ENCODE results near the gene CYP2J2. TPM values are rescaled to one million over a fixed set of nuclear protein-coding genes. Genes with fewer than 3 reads are reported as not detected.

Gene CYP2J2
- polyA plus RNA-seq, 1 donor (not counting 4 experiments of a cell fraction or from before 2014, with no cell fraction given) = 6.7 TPM

- peak; percentile 39 for FAIRE-seq
- H3K4me2 ChIP-seq (ENCODE audit: control insufficient read depth, extremely low read depth, insufficient read depth, low read depth, low read length) = no peak overlapping the region
- H3K4me1 ChIP-seq (ENCODE audit: control insufficient read depth, extremely low read depth, insufficient read depth, low read length) = peaks cover 15% of the 10 kb centered on the region
- H3K27ac ChIP-seq (ENCODE audit: control insufficient read depth, insufficient read depth, low read length) = no peak overlapping the region
- H3K9me1 ChIP-seq (ENCODE audit: control insufficient read depth, extremely low read depth, insufficient read depth, low read length) = no peaks in the 10 kb centered on the region
- no peak for TF ChIP-seq CTCF (optimal IDR thresholded peaks at IDR 0.05 in 1 of 3, IDR thresholded peaks at IDR 0.05 in 1 of 3, conservative IDR thresholded peaks at IDR 0.05 in 1 of 3; ENCODE audit: extremely low read depth in 1 of 3, insufficient read depth in 2 of 3, low read length in 3 of 3)
- no peak for TF ChIP-seq EZH2 (IDR thresholded peaks at IDR 0.05; ENCODE audit: low read length)
- no peaks in the 10 kb centered on the region for H3K36me3 ChIP-seq (ENCODE audit: control insufficient read depth in 2 of 2, extremely low read depth in 1 of 2, insufficient read depth in 2 of 2, low read length in 2 of 2)
- no peaks in the 10 kb centered on the region for H4K20me1 ChIP-seq (ENCODE audit: control insufficient read depth, extremely low read depth, insufficient read depth, low read length)
- no peaks in the 10 kb centered on the region for H3K79me2 ChIP-seq (ENCODE audit: control insufficient read depth, insufficient read depth, low read length)
- no peaks in the 10 kb centered on the region for H3K27me3 ChIP-seq (ENCODE audit: control insufficient read depth, extremely low read depth, insufficient read depth, low read length)
- dilution Hi-C loops (cut with MboI; ENCODE audit: extremely low pct_ligation_motif_present, low sequenced_read_pairs) = no loop called here
- no peak for DNase-seq (ENCODE audit: low read depth, low spot score)
- no peaks in the 10 kb centered on the region for H3K9me3 ChIP-seq (ENCODE audit: control insufficient read depth, low read depth, low read length)
- H2AFZ ChIP-seq (ENCODE audit: control insufficient read depth, low read length) = no peak overlapping the region
- no peak overlapping the region for H3K4me3 ChIP-seq (ENCODE audit: control insufficient read depth in 2 of 3, extremely low read depth in 1 of 3, insufficient read depth in 2 of 3, low read depth in 1 of 3, low read length in 3 of 3)
- H3K9ac ChIP-seq (ENCODE audit: control insufficient read depth, extremely low read depth, insufficient read depth, low read length) = no peak overlapping the region
Observed at GRCh38 chr1:59917785-59918180, 8.8 kb downstream of the CYP2J2 start.

- H3K79me2 ChIP-seq (ENCODE audit: control insufficient read depth, insufficient read depth, low read length) = no peaks in the 10 kb centered on the region
Observed at GRCh38 chr1:59917026-59917784, 9.4 kb downstream of the CYP2J2 start.

More at GRCh38 chr1:59917026-59917784, 9.4 kb downstream of the CYP2J2 start:
- dilution Hi-C loops (cut with MboI; ENCODE audit: extremely low pct_ligation_motif_present, low sequenced_read_pairs) = no loop called here
- H3K36me3 ChIP-seq (ENCODE audit: control insufficient read depth in 2 of 2, extremely low read depth in 1 of 2, insufficient read depth in 2 of 2, low read length in 2 of 2) = no peaks in the 10 kb centered on the region
- no peak overlapping the region for H3K27ac ChIP-seq (ENCODE audit: control insufficient read depth, insufficient read depth, low read length)
- FAIRE-seq = no peak
- no peaks in the 10 kb centered on the region for H3K9me1 ChIP-seq (ENCODE audit: control insufficient read depth, extremely low read depth, insufficient read depth, low read length)
- no peaks in the 10 kb centered on the region for H4K20me1 ChIP-seq (ENCODE audit: control insufficient read depth, extremely low read depth, insufficient read depth, low read length)
- no peaks in the 10 kb centered on the region for H3K27me3 ChIP-seq (ENCODE audit: control insufficient read depth, extremely low read depth, insufficient read depth, low read length)
- no peak for DNase-seq (ENCODE audit: low read depth, low spot score)
- H3K4me3 ChIP-seq (ENCODE audit: control insufficient read depth in 2 of 3, extremely low read depth in 1 of 3, insufficient read depth in 2 of 3, low read depth in 1 of 3, low read length in 3 of 3) = no peak overlapping the region
- no peak overlapping the region for H3K9ac ChIP-seq (ENCODE audit: control insufficient read depth, extremely low read depth, insufficient read depth, low read length)
- TF ChIP-seq CTCF (optimal IDR thresholded peaks at IDR 0.05 in 1 of 3, IDR thresholded peaks at IDR 0.05 in 1 of 3, conservative IDR thresholded peaks at IDR 0.05 in 1 of 3; ENCODE audit: extremely low read depth in 1 of 3, insufficient read depth in 2 of 3, low read length in 3 of 3) (no peak), EZH2 (IDR thresholded peaks at IDR 0.05; ENCODE audit: low read length) (no peak)
- H3K4me2 ChIP-seq (ENCODE audit: control insufficient read depth, extremely low read depth, insufficient read depth, low read depth, low read length) = no peak overlapping the region
- no peak overlapping the region for H2AFZ ChIP-seq (ENCODE audit: control insufficient read depth, low read length)
- peaks cover 15% of the 10 kb centered on the region for H3K4me1 ChIP-seq (ENCODE audit: control insufficient read depth, extremely low read depth, insufficient read depth, low read length)
- no peaks in the 10 kb centered on the region for H3K9me3 ChIP-seq (ENCODE audit: control insufficient read depth, low read depth, low read length)

Measured in keratinocyte (primary cell).